Measurements from ENCODE around the gene VPS52.

VPS52 gene, protein sequence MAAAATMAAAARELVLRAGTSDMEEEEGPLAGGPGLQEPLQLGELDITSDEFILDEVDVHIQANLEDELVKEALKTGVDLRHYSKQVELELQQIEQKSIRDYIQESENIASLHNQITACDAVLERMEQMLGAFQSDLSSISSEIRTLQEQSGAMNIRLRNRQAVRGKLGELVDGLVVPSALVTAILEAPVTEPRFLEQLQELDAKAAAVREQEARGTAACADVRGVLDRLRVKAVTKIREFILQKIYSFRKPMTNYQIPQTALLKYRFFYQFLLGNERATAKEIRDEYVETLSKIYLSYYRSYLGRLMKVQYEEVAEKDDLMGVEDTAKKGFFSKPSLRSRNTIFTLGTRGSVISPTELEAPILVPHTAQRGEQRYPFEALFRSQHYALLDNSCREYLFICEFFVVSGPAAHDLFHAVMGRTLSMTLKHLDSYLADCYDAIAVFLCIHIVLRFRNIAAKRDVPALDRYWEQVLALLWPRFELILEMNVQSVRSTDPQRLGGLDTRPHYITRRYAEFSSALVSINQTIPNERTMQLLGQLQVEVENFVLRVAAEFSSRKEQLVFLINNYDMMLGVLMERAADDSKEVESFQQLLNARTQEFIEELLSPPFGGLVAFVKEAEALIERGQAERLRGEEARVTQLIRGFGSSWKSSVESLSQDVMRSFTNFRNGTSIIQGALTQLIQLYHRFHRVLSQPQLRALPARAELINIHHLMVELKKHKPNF

GRCh38 chr6:33271468-33272274 lies at the start of gene VPS52, which contains the start of gene RPS18:
VPS52 (minus strand) TSS chr6:33271876; CDS start chr6:33271675, 201 bp downstream.
RPS18 (plus strand) TSS chr6:33272075; CDS start chr6:33272120, 45 bp downstream.
- peak; percentile 90 for DNase-seq

GRCh38 chr6:33321227-33321626 lies 49.6 kb upstream of the VPS52 start:
- no peak for DNase-seq

- DNase-seq = no peak
These were observed 48.9 kb upstream of the VPS52 start for GRCh38 chr6:33320315-33321181.

- no peak for DNase-seq
These were observed 48.3 kb upstream of the VPS52 start for GRCh38 chr6:33319939-33320314.

DNA sequence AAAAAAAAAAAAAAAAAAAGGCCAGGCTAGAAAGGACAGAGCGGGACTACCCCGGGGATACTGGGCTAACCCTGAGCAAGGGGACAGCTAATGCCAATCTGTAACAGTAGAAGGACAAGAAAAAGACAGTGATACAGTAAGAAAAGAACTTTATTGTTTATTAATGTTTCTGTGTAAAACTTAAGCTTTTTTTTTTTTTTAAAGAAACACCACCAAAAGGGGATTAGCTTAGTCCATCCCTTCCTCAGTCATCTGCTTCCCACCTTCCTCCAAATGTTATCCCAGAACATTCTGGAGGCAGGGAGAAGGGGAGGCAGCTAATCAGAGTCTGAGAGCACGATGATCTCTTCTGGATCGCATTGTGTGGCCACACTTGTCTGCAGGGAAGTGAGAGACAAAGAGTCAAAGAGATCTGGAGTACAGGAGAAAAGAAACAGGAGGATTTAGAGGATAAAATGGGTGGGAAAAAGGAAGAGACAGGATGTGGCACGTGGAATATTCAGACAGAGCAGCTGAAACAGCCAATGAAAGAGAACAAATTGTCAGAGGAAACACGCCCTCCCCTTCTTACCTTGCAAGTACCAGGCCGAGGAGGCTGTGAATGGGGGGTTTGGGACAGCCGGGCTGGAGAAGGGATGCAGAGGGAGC lies 46.9 kb upstream of the VPS52 start:
- no peak for DNase-seq

DNA sequence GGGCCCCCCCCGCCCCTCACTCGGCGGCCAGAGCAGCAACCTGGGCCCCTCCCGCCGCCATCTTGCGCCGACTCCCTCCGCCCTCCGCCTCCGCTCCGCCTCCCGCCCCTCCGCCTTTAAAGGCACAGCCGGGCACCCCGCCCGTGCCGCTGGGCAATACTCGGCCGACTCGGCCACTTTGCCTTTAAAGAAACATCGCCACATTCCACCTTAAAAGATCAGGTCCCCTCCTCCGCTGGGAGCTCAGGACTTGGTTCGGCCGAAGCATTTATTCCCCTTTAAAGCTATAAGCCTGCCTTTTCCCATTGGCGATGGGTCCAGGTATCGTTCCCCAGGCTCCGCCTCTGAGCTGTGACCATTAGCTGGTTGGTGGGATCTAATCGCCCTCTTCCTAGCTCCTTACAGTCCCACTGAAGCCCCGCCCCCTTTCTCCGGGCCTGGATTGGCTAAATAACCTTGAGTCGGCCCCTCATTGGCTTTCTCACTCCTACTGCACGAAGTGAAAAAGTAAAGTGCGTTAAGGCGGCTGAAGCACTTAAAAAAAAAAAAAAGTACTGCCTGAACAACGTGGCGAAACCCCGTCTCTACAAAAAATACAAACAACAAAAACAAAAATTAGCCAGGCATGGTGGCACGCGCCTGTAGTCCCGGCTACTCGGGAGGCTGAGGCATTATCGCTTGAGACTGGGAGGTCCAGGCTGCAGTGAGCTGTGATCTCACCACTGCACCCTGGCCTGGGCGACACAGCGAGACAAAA lies 46.2 kb upstream of the VPS52 start, which contains the start of gene ZBTB22:
Gene ZBTB22, minus strand, starts transcription at position 76 of the 757 bp plus-strand sequence. CDS start 828 bp downstream, outside the sequence.
- DNase-seq = peak; percentile 87

DNA sequence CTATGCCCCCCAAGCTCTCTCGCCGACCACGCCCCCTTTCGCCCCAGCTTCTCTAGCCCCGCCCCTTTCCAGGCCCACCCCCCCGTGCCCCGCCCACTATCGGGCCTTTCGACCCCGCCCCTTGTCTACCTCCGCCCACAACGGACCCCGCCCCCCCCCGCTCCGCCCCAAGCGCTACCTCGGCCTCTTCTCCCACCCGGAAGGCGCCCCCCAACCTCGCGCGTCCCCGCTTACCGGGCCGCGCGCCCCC lies 45.7 kb upstream of the VPS52 start:
- DNase-seq = no peak

DNA sequence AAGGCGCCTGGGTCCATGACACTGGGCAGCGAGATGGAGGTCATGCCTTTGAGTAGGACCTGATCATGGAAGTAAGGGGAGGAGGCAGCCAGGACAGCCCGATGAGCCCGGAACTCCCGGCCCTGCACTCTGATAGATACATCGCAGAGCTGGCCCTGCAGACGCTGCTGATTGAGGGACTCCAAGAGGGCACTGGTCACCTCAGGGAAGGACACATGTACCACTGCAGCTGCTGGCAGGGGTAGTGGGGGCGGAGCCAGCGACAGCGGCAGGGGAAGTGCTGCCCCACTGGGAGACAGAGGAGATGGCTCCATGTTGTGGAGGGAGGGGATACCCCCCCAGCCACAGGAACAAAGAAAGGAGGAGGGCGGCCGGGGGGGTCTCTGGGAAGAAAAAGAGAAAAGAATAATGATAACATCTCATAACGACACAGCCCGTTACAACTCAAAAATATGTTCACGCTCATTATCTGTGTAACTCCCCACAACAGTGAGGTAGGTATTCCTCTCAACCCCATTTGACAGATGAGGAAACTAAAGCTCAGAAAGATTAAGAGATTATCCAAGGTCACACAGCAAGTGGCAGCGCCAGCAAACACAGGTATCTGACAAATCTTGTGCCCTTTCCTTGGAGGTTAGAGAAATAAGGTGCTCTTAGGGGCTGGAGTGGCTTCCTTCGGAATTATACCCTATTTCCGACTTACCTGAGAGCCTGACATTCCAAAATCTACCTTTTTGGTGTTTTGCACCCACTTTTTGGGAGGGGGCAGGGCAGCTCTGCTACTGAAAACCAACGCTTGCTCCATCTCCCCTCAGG lies 45.1 kb upstream of the VPS52 start:
- no peak for DNase-seq

GRCh38 chr6:33315793-33316602 lies 44.3 kb upstream of the VPS52 start:
- DNase-seq = no peak

DNA sequence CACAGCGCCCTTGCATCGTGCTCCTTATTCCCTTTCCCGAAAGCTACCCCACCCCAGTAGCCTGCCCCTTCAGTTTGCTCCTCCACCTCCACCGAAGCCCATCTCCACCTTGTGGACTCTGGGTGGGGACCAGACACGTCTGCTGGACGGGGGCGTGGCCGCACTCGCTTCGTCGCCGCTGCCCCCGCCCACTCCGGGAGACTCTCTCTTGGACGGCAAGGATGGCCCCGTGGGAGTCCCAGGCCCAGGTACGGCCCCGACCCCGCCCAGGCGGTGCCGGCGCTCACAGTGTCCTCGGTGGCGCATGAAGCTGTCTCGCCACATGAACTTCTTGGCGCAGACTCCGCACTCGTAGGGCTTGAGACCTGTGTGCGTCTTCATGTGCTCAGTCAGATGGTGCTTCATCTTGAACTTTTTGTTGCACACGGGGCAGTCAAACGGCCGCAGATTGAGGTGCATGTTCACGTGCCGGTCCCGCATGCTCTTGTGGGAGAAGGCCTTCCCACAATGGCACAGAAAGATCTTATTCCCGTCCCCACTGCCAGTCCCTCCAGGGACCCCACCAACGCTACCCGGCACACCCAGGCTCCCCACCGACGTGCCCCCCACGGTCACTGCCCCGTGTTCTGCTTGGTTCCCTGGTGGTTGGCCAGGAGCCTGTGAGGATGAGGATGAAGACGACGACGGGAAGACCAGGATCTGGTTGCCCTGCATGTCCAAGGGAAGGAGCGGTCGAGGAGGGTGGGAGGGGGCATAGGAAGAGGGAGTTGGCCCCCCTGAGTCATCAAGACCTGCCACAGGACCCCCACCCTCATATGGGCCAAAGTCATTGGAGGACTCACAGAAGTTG lies 43.5 kb upstream of the VPS52 start:
- no peak for DNase-seq

DNA sequence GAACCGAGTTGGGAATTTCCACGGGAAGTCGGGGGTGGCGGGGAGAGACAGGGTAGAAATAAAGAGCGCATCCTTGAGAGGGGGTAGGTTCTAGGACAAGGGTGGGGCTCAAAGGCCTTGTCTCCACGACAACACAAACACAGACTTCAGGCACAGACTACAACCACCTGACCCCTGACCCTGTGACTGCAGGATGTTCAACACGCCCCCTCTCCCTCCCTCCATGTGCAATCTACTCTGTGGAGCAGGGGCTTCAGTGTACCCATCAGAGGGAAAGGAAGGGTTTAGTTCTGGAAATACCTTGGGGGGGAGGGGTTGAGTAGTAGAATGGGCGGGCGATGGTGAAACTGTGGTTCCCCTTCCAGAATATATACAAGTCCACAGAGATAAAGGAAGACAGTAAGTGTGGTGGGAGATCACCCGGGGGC lies 42.9 kb upstream of the VPS52 start:
- DNase-seq = peak; percentile 19

DNA sequence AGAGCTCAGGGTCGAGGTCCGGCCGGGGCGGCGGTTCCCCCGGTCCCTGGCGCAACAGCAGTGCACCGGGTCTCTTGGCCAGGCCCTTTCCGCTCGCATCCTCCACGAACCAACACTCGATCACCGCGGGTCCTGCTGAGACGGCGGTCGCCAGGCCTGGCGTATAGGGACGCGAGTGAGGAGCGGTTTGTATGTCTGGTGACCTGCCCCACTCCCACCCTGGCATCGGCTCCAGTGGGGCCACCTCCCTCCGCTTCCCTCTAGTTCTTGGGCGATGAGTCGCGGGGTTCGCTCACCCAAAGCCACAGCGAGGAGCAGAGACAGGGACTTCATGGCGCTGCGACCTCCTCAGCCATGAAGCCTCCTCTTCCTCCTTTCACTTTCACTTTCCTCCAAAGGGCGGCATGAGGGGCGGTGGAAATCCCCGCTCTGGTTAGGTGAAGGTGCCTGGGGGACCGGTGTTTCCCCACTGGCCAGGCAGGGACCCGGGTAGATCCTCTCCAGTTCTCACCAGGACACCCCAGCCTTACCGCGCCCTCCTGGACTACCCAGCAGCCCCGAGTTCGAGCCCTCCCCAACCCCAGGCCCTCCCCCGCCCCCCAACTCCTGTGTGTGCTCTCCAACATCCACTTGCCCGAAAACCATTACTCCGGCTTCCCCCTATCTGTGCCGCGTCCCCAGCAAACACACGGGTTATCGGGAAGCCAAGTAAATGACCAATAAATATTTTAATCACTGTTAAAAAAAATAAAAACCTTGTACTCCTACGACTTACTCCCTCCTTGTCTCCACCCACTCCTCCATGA lies 42.2 kb upstream of the VPS52 start, which contains the start of gene TAPBP:
Gene TAPBP, minus strand, starts transcription at position 370 of the 806 bp plus-strand sequence. Its CDS starts 37 bp downstream, at position 333.
- peak; percentile 44 for DNase-seq

DNA sequence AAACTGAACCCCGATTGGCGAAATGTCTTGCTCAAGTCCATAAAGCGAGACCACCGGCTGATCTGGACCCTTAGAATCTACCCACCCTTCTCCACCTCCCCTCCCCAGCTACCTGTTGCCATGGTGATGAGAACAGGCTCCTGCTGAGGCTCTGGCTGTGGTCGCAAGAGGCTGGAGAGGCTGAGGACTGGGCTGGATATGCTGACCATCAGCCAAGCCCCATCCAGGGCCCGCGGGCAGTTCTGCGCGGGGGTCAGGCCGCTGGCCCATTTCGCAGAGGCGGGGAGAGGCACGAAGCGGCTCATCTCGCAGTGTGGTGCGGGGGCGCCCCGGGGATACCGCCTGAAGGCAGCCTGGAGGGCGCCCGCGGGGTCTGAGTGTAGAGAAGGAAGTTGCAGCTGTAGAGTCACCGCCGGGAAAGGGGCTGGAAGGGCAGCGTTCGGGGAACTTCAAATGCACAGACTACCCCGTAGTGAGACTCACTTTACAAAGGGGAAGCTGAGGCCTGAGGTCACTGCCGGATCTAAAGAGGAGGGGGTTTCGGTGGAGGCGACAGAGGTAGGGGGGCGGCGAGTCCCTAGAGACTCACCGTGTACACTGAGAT lies 41.5 kb upstream of the VPS52 start:
- peak; percentile 44 for DNase-seq

DNA sequence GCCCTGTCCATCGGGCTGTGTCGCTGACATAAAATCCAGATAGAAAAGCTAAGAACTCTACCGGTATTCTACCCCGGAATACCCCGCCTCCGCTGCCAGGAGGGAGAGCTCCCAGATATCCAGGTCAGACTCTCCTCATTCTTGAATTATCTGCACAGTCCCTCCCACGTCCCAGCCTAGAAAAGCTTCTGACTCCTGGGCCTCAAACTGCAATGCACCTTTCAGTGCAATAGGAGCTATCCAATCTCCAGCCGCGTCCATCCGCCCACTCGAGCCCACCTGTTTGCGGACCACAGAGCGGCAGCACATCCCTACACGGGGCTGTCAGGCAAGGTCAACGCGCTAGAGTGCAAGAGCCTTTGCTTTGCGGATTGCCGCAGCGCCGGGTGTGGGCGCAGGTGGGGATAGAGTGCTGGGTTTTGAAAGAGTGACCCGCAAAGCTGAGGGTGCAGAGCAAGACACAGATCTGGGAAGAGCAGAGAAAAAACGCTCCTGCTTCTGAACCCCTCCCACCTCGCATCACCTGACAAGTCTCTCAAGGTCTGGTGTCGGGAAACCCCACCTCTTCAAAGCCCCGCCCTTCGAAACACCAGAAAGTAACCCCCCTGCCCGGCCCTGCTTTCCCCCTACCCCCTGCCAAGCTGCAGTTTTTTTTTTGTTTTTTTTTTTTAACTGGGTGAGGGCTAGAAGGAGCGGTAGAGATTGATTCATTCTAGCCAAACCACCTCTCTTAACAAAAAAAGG lies 40.9 kb upstream of the VPS52 start:
- DNase-seq = peak; percentile 39

- DNase-seq = no peak
These were observed 34.7 kb upstream of the VPS52 start for GRCh38 chr6:33306356-33306755.

DNA sequence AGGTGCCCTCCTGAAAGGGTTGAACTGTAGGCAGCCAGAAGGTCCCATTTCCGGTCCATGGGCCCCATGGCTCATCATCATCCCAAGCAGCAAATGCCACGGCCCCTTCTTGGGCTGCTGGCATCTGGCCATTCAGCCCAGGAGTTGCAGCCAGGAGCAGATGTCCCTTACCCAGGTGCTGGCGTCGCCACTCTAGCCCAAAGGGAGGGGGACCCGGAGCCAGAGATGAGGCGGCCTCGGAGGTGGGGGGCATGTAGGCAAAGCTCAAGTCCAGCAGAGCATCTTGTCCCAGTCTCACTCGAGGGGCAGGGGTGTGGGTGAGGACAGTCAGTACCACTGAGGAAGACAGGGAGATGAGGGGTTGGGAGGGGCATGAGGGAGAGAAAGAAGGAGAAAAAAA lies 33.4 kb upstream of the VPS52 start:
- DNase-seq = no peak
